CD4-positive, alpha-beta T cell treated with Interleukin-21 for 1 hour (primary cell): ENCODE measurements around the gene ADAMTSL3.
"Not testable (repeated sequence)": the region's sequence is repeated elsewhere in the genome, so short reads cannot be mapped to it uniquely, and the experiment has no call there.

Experiments used
- DNase-seq: peaks from one replicate; pipeline ENCODE4 v3.0.0-alpha.2; 2020

ADAMTSL3 gene

GRCh38 chr15:83991163-83991562, 337.2 kb downstream of the ADAMTSL3 start:
- DNase-seq = no peak

- no peak for DNase-seq
Observed at GRCh38 chr15:83992324-83993031, 338.6 kb downstream of the ADAMTSL3 start.

- DNase-seq = no peak
Observed at GRCh38 chr15:83993591-83993990, 339.7 kb downstream of the ADAMTSL3 start.

- DNase-seq = no peak
Observed at GRCh38 chr15:83998486-83998885, 344.6 kb downstream of the ADAMTSL3 start.

- DNase-seq = no peak
Observed at GRCh38 chr15:83999396-84000135, 345.6 kb downstream of the ADAMTSL3 start.

GRCh38 chr15:84001037-84001436, 347.1 kb downstream of the ADAMTSL3 start:
- no peak for DNase-seq

- DNase-seq = no peak
Observed at GRCh38 chr15:84001655-84002054, 347.7 kb downstream of the ADAMTSL3 start.

- no peak for DNase-seq
Observed at GRCh38 chr15:84003791-84004503, 350.0 kb downstream of the ADAMTSL3 start.

GRCh38 chr15:84006421-84006820, 352.5 kb downstream of the ADAMTSL3 start:
- DNase-seq = no peak

- DNase-seq = no peak
Observed at GRCh38 chr15:84009616-84010015, 355.7 kb downstream of the ADAMTSL3 start.

- DNase-seq = no peak
Observed at GRCh38 chr15:84010246-84010645, 356.3 kb downstream of the ADAMTSL3 start.

GRCh38 chr15:84016371-84016770, 362.4 kb downstream of the ADAMTSL3 start:
- no peak for DNase-seq

GRCh38 chr15:84022516-84022915, 368.6 kb downstream of the ADAMTSL3 start:
- no peak for DNase-seq

GRCh38 chr15:84023636-84024035, 369.7 kb downstream of the ADAMTSL3 start:
- no peak for DNase-seq

GRCh38 chr15:84033793-84034553, 380.1 kb downstream of the ADAMTSL3 start:
- no peak for DNase-seq

GRCh38 chr15:84034578-84035398, 380.9 kb downstream of the ADAMTSL3 start:
- DNase-seq = no peak

GRCh38 chr15:84035399-84035766, 381.5 kb downstream of the ADAMTSL3 start:
- no peak for DNase-seq

- DNase-seq = no peak
Observed at GRCh38 chr15:84037301-84037700, 383.4 kb downstream of the ADAMTSL3 start.

- DNase-seq = not testable (repeated sequence)
Observed at GRCh38 chr15:84042434-84043056, 388.6 kb downstream of the ADAMTSL3 start.

GRCh38 chr15:84046064-84046637, 392.2 kb downstream of the ADAMTSL3 start:
- no peak for DNase-seq

GRCh38 chr15:84049480-84049879, 395.6 kb downstream of the ADAMTSL3 start:
- DNase-seq = not testable (repeated sequence)
